ENCODE results near the gene TPSD1.

GRCh38 chr16:1216296-1216619 lies 39.6 kb upstream of the TPSD1 start:
- TF ChIP-seq CTCF (optimal IDR thresholded peaks at IDR 0.05 in 1 of 3, IDR thresholded peaks at IDR 0.05 in 1 of 3, conservative IDR thresholded peaks at IDR 0.05 in 1 of 3; ENCODE audit: extremely low read depth in 1 of 3, insufficient read depth in 2 of 3, low read length in 3 of 3) = no peak
- no peak for TF ChIP-seq EZH2 (IDR thresholded peaks at IDR 0.05; ENCODE audit: low read length)
